Peyer's patch (tissue), 4 donors: ENCODE results near the gene ZDHHC19.

Source experiments
- CTCF ChIP-seq, 6 experiments: fragments of 450-650 bp in 4 of 6; fragments of 200-600 bp in 2 of 6; sonication (generic) in 1 of 6; IDR thresholded peaks; one replicate each; pipeline ENCODE4 v1.5.1; 2017 to 2019; ENCODE audit warnings: antibody characterized with exemption in 6 of 6, mild to moderate bottlenecking in 3 of 6, moderate library complexity in 1 of 6
- POLR2A ChIP-seq, 2 donors: fragments of 450-650 bp; IDR thresholded peaks; one replicate each; pipeline ENCODE4 v1.5.1; 2017; ENCODE audit warnings: antibody characterized with exemption in 2 of 2, mild to moderate bottlenecking in 2 of 2, moderate library complexity in 2 of 2

GRCh38 chr3:196207159-196207832 lies 3.9 kb downstream of the ZDHHC19 start:
- TF ChIP-seq POLR2A (IDR thresholded peaks at IDR 0.05), result no peak
- no peak for TF ChIP-seq CTCF (IDR thresholded peaks at IDR 0.05)
